ENCODE results near the gene SYPL2.

- no peak for TF ChIP-seq POLR2A (IDR thresholded peaks at IDR 0.05)
- TF ChIP-seq CTCF (IDR thresholded peaks at IDR 0.05) = no peak
- no peak for TF ChIP-seq POLR2AphosphoS5 (IDR thresholded peaks at IDR 0.05; ENCODE audit: insufficient read depth in 1 of 2, low read depth in 1 of 2)
Observed at GRCh38 chr1:109490934-109491302, 24.6 kb downstream of the SYPL2 start.
